ENCODE measurements around the gene CCDC38.

GRCh38 chr12:95956557-95957145, 14.2 kb upstream of the CCDC38 start:
- no peak for TF ChIP-seq CTCF (IDR thresholded peaks at IDR 0.05)
- TF ChIP-seq POLR2A (IDR thresholded peaks at IDR 0.05): no peak

Measured in ovary (tissue), 3 donors.